Left cardiac atrium (tissue), 4 donors: Measurements from ENCODE around the gene FREM2. TPM values are rescaled to one million over a fixed set of nuclear protein-coding genes. Genes with fewer than 3 reads are reported as not detected.
A peak's percentile ranks its signal among the peaks of the same experiment; 100 is the strongest.

ENCODE experiments used
- ATAC-seq, 2 donors: fragments of 200-7000 bp; cut with Tn5 transposase; one replicate each; pipeline ENCODE4 v1.9.1; 2020; ENCODE audit warnings: mild to moderate bottlenecking in 2 of 2, moderate library complexity in 2 of 2
- DNase-seq: peaks from one replicate; pipeline ENCODE4 v3.0.0-alpha.2; 2020
- intact Hi-C, 2 donors: fragments of 100-400 bp; cut with DNase I; formaldehyde crosslinking; loops; one replicate each; pipeline versions ENCODE4 v1.14.1 to v1.15.1; 2022 to 2023
- long read RNA-seq: library from polyadenylated mRNA; unstranded; transcript quantifications from one replicate; pipeline ENCODE4 v2.0.0, GENCODE V29; 2021
- total RNA-seq, 2 donors: library from RNA; stranded (reverse); fragmentation: NEBNext Ultra II Directional; extraction: Animal tissue kit (Norgen Biotek cat#: 25700); gene quantifications; one replicate each; pipeline ENCODE4 v1.2.1, GENCODE V29; 2021
- donor health status: DM: no; HTN: yes; CAD: no.
- donor health status: DM: no; HTN: yes; CAD: no; lungs with severe emphysema.
- donor health status: DM: yes; HTN: yes; CAD: no.
- donor health status: Dilated cardiomyopathy.

Gene FREM2, protein sequence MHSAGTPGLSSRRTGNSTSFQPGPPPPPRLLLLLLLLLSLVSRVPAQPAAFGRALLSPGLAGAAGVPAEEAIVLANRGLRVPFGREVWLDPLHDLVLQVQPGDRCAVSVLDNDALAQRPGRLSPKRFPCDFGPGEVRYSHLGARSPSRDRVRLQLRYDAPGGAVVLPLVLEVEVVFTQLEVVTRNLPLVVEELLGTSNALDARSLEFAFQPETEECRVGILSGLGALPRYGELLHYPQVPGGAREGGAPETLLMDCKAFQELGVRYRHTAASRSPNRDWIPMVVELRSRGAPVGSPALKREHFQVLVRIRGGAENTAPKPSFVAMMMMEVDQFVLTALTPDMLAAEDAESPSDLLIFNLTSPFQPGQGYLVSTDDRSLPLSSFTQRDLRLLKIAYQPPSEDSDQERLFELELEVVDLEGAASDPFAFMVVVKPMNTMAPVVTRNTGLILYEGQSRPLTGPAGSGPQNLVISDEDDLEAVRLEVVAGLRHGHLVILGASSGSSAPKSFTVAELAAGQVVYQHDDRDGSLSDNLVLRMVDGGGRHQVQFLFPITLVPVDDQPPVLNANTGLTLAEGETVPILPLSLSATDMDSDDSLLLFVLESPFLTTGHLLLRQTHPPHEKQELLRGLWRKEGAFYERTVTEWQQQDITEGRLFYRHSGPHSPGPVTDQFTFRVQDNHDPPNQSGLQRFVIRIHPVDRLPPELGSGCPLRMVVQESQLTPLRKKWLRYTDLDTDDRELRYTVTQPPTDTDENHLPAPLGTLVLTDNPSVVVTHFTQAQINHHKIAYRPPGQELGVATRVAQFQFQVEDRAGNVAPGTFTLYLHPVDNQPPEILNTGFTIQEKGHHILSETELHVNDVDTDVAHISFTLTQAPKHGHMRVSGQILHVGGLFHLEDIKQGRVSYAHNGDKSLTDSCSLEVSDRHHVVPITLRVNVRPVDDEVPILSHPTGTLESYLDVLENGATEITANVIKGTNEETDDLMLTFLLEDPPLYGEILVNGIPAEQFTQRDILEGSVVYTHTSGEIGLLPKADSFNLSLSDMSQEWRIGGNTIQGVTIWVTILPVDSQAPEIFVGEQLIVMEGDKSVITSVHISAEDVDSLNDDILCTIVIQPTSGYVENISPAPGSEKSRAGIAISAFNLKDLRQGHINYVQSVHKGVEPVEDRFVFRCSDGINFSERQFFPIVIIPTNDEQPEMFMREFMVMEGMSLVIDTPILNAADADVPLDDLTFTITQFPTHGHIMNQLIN (N-terminal part only)
- under 1 TPM in 1 of 2 donors, not detected in 1; 0.03 TPM for total RNA-seq
- long read RNA-seq: 0 reads

DNA sequence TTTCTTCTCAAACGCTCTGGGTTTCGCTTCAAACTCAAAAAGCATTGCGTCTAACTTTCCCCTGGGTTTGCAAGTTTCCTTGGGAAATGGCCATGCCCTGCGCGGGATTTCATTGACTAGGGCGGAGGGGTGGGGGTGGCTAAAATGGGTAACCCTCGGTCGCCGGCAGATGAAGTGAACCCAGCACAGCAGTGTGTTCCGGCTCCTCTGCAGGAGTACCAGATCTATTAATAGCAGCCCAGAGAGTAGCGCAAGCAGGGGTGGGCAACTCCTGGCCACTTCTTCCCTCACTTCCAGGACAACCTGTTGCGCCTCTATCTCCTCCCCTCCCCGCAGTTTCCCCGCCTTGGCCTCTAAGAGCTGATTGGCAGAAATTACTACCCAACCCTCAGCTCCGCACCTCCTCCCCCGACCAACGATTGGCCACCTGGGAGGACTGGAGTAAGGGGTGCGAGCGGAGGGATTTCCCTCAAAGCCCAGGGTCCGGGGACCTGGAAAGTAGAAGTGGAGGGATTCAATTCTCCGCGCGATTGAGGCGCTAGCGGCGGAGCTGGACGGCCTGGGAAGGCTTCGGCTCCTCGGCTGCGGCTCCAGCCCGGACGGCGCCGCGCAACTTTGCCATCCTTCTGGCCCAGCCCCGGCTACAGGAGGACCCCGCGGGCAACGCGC is at the start of gene FREM2:
FREM2 (plus strand) TSS at position 501 of the 669 bp plus-strand sequence. CDS start 268 bp downstream, outside the sequence.
- DNase-seq (no peak), ATAC-seq (peak; percentile 61 to 82)
- intact Hi-C loops: loop anchor here (5.0 to 10.0 kb wide), 3 partner anchors 76 to 231 kb away; no protein-coding TSS in a partner anchor

DNA sequence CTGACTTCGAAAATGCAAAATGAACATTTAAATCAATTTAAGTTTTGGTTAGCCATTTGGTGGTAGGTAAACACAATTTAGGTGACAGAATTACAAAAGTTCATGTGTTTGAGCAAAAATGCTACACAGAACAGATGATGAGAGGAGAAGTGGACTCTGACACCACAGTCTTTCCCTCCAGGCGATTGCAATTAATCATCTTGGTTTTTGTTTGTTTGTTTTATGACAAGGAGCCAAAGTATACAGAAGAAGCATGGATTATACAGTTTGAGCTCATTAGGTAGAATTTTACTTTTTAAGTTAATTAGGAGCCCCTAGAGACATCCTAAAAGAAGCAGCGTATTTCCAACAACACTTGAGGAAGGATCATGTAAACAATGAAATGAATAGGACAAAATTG is 49.3 kb upstream of the FREM2 start:
- ATAC-seq (no peak), DNase-seq (no peak)
- intact Hi-C loops: no loop called here

- intact Hi-C loops: no loop called here
- DNase-seq (no peak), ATAC-seq (no peak)
Measured at GRCh38 chr13:38641164-38641948, 45.5 kb upstream of the FREM2 start.

DNA sequence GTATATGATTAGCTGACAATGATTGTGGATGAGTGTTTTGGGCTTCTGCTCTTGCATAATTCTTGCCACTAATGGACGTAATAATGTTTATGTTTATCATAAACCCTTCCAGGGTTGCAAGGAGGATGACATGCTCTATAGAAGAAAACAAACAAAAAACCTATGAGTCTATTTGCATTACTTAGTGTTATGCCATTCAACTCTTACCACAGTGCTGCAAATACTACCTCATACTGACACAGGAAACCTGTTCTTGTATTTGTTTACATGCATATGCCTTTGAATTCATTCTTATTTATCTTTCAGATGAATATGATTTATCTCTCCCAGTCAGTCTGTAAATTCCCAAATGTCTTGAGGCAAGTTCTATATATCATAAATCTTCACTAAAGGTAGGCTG is 39.6 kb upstream of the FREM2 start:
- no peak for DNase-seq
- no peak for ATAC-seq
- intact Hi-C loops: no loop called here

- DNase-seq (no peak), ATAC-seq (no peak)
- intact Hi-C loops: no loop called here
Measured at GRCh38 chr13:38648912-38649311, 38.0 kb upstream of the FREM2 start.

DNA sequence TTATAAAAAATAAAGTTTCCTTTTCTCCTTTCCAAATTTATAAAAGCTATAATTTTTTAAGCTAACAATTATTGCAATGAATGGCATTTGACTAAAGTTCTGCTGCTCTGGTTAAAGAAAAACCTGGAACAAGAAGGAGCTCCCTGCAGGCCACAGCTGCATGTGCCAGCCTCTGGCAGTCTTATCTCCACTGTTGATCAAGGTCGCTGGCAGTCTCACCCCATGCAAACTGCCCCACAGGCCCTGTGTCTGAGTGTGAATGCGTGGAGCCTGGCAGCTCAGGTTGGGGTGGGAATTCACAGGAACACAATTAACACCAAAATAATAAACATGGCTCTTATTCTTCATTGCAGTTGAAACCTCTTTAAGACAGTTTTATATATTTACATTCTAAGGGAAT is 30.2 kb upstream of the FREM2 start:
- DNase-seq: no peak
- no peak for ATAC-seq
- intact Hi-C loops: no loop called here

- DNase-seq (no peak), ATAC-seq (no peak)
- intact Hi-C loops: no loop called here
Measured at GRCh38 chr13:38657191-38657590, 29.7 kb upstream of the FREM2 start.

DNA sequence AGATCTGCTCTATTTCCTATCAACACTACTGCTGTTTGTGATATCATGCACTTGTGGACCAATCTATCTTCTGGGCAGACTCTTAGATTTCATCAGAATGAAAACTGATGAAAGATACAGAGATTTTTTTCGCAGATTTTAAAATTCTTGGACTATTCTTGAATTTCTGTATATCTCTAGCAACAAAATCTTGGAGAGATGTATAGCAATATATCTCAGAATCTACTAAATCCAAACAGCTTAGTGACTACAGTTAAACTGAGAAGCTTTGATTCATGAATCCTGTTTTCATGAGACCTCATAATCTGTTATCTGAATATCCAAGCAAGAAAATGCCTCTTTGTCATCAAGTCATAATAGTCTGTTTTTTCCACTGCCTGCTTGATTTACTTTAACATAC is 28.0 kb upstream of the FREM2 start:
- no peak for ATAC-seq
- DNase-seq: no peak
- intact Hi-C loops: no loop called here

DNA sequence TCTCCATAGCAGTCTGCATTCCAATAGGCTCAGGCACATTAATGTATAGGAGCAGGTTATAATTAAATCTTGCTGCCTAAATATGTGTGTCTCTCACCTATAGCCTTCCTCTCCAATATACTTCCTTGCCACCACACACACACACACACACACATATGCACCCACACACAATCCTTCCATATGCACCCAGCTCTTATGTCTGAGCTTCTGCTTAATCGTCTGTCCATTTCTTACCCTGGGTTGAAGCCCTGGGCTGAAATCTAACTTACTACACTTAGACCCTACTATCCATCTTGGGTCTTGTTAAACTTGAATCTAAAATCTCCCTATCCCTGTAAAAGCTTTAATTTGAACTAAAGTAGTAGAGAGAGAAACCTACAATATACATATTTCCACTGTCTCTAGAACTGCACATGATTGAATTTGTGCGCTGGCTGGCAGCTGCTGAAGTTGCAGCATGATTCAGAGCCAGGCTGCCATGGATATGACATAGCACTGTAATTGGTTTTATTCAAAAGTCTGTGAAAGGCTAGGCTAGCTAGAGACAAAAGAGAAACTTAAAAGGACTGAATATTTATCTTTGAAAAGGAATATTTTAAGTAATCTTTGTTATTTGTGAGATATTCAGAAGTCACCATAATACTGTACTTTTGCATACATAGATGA is 25.7 kb upstream of the FREM2 start:
- intact Hi-C loops: no loop called here
- DNase-seq (no peak), ATAC-seq (no peak)

DNA sequence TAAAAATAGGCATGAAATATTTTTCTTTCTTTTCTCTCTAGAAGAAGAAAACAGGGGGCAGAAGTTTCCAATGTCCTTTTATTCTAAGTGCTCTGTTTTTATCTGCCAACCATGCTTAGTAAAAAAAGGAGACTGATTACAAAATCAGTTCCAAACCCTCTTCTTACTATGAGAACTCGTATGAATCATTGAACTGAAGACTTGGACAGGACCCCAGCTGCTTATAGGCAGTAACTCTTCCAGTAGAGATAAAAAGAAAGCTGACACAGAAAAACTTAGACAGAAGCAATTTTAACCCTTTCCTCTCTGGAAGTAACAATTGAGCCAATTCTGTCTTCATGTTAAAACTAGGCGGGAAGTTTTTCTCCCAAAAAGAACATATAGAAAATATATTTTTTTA is 24.5 kb upstream of the FREM2 start:
- intact Hi-C loops: no loop called here
- DNase-seq (no peak), ATAC-seq (peak in 1 of 2 donors; percentile 74)

DNA sequence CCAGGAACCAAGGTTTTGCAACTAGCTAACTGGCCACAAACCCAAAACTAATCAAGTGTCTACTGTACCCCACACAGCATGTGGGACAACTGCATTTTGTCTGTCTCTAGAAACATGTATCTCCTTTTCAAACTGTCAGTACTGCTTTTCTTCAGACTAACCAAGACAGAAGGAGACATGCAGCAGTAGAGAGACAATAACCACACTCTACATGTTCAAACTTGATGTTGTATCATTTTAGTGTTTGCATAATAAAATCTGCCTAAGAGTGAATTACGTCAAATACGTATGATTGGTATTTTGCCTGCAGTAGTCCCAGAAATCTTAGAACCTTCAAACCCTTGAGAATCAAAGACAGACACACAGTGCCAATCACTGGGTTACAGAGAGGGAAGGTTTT is 22.0 kb upstream of the FREM2 start:
- ATAC-seq (no peak), DNase-seq (no peak)
- intact Hi-C loops: no loop called here

GRCh38 chr13:38667526-38668109 is 19.3 kb upstream of the FREM2 start:
- intact Hi-C loops: no loop called here
- DNase-seq (no peak), ATAC-seq (no peak)

GRCh38 chr13:38669234-38669964 is 17.5 kb upstream of the FREM2 start:
- ATAC-seq: no peak
- intact Hi-C loops: no loop called here
- DNase-seq: no peak

- ATAC-seq (no peak), DNase-seq (no peak)
- intact Hi-C loops: no loop called here
Measured at GRCh38 chr13:38670627-38671026, 16.2 kb upstream of the FREM2 start.

DNA sequence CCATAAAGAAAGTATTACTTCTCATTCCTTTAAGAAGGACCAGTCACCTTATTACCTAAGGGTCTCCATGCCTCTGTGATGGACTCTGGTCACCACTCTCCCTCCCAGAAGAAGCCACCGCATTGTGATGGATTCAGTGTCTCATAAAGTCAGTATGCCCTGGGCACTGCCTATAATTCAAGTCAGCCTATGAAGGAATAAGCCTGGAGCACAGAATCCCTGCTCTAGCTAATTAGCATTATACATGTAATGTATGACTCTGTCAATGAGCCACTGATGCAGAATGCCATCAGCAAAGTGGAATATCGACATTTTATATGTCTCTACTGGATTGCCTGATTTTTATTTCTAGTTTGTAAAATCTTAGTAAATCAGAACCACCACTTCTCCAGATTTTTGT is 14.9 kb upstream of the FREM2 start:
- intact Hi-C loops: no loop called here
- ATAC-seq: no peak

DNA sequence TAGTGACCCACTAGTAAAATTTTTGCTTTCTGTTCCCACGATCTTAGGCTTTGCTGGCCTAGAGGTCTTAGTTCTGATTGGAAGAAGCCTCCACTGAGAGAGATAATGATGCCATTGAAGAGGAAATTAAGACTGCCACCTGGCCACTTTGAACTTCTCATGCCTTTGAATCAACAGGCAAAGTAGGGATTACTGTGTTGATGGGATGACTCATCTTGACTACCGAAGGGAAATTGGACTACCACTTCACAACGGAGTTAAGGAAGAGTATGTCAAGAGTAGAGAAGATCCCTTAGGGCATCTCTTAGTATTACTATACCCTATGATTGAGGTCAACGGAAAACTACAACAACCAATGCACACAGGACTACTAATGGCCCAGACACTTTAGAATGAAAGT is 12.7 kb upstream of the FREM2 start:
- DNase-seq (no peak), ATAC-seq (no peak)
- intact Hi-C loops: no loop called here

More for the DNA sequence above, 14.9 kb upstream of the FREM2 start:
- no peak for DNase-seq

- intact Hi-C loops: loop anchor here in 1 of 2 donors (10.0 kb wide), 1 partner anchor 84 kb away; no protein-coding TSS in a partner anchor
- ATAC-seq (no peak), DNase-seq (no peak)
Measured at GRCh38 chr13:38680912-38681311, 6.0 kb upstream of the FREM2 start.
